NCI-H526 treated with DMSO at 0.1 percent for 48 hours (cell line): ENCODE data around the gene GNG5.
"Not testable (repeated sequence)": the region's sequence is repeated elsewhere in the genome, so short reads cannot be mapped to it uniquely, and the experiment has no call there.

Experiments used
- DNase-seq: peaks from one replicate; lab custom pipeline; 2025; lab: John Stamatoyannopoulos, UW

Gene GNG5

DNA sequence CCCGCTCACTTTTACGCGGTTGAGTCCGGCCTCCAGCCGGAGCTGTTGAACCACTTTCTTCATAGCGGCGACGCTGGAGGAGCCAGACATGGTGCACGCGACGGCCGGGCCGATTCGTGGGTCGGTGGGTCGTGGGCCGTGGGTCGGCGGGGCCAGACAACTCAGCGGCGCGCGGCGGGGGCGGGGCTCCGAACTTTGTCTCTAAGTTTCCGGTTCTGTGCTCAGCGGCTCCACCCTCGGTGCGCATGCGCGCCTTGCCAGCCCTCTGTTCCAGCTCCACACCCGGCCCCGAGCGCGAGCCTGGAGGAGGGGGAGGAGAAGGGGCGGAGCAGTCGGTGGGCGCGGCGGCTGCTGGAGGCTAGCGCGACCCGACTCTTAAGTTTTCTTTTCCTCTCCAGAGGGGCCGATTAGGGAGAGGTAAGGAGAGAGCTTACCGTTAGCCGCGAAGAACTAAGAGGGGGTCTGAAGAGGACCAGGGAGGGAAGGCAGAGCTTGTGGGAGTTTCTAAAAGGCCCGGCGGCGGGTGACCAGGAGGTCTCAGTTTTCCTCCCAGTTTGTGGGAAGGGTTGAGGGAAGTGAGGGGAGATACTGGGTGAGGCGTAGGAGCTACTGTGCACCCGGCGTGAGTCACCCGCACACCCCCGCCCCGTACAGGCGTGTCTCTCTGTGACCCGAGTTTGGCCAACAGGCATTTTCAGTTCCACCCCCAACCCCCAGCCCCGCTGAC lies at the start of gene GNG5, which contains the start of gene SPATA1:
Gene GNG5, minus strand, starts transcription at position 580 of the 727 bp plus-strand sequence. Its CDS starts 490 bp downstream, at position 90.
Gene SPATA1, plus strand, starts transcription at position 385 of the 727 bp plus-strand sequence. CDS start 9,974 bp downstream, outside the sequence.
- DNase-seq, result peak; percentile 92

DNA sequence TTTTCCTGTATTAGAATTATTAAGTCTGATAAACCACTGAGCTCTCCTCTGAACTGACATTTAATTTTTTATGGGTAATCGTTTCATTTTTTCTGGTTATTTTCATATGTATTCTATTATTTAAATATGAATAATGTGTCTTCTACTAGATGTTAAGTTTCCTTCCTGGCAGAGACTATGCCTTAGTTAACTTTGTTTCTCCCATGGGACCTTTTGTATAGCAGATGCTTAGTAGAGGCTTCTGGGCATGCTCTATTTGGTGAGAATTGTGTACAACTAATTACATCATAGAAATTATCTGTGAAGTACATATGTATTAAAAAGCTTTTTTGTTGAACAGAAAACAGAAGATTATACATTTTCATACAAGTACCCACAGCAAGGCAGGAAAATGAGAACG lies 44.4 kb upstream of the GNG5 start:
- peak; percentile 11 for DNase-seq

DNA sequence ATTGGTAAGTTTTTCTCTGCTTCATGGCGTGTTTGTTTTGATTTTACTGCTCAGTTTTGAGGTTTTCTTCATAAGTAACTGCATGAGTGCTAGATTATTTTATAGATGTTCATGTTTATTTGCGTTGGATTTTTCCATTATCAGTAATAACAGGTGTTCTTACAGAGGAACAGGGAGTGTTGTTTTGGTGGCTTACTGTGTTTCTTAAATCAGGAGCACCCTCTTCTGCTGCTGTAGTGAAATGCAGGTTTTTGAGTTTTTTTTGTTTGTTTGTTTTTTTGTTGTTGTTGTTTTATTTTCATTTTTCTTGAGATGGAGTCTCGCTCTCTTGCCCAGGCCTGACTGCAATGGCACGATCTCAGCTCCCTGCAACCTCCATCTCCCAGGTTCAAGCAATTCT lies 35.3 kb upstream of the GNG5 start:
- DNase-seq, result no peak

DNA sequence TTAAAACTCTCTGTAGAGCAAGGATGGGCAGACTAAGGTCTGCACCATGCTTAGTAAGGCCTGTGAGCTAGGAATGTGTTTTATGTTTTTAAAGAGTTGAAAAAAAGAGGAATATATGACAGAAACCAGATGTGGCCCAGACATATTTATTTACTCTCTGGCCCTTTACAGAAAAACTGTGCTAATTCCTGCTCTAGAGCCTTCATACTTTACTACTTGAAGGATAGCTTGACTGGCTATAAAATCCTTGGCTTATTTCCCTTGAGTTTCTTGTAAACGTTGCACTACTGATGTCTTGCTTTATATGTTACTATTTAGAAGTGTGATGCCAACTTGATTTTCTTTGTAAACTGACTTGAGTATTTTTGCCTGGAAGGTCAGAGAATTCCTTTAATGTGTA lies 34.4 kb upstream of the GNG5 start:
- DNase-seq, result no peak

DNA sequence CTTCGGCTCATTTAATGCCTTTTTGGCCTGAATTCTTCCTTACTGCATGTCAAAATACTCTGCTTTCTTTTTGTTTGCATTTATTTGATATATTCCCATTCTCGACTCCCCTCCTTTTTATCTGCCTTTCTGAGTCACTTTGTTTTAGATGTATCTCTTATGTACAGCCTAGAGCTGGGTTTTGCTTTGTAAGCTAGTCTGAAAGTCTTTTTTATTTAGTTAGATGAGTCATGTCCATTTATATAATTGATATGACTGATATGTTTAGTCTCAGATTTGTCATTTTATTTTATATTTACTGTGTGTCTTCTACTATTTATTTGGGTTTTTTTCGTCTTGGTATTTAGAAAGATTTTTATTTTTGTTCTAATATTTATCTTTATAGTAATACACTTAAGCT lies 33.6 kb upstream of the GNG5 start:
- DNase-seq, result no peak

DNA sequence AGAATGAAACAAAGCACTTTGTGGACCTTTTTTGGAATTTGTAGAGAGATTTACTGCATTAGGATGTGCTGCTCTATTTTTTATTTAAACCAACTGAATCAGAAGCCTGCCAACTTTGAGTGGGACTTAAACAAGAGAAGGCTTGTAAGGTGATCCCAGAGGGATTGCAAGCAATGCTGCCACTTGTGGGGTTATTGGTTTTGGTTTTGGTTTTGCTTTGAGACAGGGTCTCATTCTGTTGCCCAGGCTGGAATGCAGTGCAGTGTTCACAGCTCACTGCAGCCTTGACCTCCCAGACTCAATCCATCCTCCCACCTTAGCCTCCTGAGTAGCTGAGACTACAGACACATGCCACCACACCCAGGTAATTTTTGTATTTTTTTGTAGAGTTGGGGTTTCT lies 32.2 kb upstream of the GNG5 start:
- DNase-seq, result no peak

DNA sequence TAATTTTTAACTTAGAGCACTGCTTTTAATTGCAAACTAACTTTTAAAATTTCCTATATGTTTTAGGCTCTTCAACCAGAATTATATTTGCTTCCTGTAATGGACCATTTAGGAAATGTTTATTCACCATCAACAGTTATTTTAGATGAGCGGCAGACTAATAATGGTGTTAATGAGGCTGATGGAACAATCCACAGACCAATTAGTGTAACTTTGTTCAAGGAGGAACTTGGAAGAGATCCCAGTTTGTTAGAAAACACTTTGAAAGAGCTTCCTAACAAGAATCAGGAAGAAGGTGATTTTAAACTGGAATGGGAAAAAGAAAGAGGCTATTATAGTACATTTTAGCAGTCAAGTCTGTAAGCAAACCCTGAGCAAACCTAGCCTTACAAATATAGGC lies 19.4 kb upstream of the GNG5 start:
- no peak for DNase-seq

DNA sequence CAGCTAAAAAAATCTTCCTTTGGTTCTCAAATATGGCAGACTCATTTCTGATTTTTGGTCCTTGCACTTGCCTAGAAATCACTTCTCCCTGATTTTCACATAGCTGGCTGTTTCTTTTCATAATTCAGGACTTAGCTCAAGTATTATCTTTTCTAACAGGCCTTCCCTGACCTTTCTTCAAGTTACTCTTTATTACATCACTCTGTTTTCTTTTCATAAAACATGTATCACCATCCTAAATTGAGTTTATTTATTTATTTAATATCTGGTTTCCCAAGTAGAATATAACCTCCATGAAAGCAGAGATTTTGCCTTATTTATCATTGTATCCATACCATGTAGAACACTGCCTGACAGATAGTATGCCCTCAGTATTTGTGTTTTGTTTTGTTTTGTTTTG lies 18.2 kb upstream of the GNG5 start:
- no peak for DNase-seq

DNA sequence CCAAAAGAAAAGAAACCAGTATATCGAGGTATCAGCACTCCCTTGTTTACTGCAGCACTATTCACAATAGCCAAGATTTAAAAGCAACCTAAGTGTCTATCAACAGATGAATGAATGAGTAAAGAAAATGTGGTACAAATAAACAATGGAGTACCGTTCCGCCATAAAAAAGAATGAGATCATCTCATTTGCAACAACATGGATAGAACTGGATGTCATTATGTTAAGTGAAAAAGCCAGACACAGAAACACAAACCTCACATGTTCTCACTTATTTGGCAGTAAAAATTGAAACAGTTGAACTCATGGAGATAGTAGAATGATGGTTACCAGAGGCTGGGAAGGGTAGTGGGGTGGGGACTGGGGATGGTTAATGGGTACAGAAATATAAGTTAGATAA lies 4.3 kb upstream of the GNG5 start:
- peak; percentile 13 for DNase-seq

DNA sequence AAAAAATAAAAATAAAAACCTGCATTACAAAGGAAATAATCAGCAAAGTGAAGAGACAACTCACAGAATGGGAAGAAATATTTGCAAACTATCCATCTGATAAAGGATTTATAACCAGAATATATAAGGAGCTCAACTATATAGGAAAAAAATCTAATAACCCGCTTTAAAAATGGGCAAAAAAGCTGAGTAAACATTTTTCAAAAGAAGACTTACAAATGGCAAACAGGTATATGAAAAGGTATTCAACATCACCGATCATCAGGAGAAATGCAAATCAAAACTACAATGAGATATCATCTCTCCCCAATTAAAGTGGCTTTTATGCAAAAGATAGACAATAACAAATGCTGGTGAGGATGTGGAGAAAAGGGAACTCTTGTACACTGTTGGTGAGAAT lies 3.8 kb upstream of the GNG5 start:
- peak; percentile 59 for DNase-seq

DNA sequence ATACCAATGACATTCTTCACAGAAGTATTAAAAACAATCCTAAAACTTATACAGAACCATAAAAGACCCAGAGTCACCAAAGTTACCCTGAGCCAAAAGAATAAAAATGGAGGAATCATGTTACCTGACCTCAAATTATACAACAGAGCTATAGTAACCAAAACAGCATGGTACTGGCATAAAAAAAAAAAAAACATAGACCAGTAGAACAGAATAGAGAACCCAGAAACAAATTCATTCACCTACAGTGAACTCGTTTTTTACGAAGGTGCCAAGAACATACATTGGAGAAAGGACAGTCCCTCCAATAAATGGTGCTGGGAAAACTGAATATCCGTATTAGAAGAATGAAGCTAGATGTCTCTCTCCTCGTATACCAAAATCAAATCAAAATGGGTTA lies 2.6 kb upstream of the GNG5 start:
- no peak for DNase-seq

DNA sequence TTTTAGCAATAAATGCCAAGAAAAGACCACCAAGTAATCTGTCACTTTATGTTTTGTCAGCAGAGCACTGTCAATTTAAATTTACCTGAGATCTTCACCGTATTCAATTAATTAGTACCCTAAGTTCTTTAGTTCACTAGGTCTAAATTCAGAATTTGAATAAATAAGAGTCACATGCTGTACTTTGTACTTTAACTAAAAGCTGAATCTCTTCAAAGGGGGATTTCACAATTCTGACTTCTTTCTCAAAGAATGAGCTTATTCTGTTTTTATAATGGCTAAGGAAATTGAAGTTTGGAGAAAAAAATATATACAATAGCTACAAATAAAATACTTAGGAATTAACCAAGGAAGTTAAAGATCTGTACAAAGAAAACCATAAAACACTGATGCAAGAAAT lies 2.1 kb upstream of the GNG5 start:
- no peak for DNase-seq

DNA sequence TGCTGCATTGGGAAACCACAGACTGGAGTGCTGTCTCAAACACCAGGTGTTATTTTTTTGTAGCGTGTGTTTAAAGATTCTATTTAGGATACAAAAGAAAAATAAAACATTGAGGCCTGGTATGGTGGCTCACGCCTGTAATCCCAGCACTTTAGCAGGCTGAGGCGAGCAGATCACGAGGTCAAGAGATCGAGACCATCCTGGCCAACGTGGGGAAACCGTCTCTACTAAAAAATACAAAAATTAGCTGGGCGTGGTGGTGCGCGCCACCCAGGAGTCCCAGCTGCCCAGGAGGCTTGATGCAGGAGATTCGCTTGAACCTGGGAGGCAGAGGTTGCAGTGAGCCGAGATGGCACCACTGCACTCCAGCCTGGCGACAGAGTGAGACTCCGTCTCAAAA lies 1.5 kb upstream of the GNG5 start:
- not testable (repeated sequence) for DNase-seq

DNA sequence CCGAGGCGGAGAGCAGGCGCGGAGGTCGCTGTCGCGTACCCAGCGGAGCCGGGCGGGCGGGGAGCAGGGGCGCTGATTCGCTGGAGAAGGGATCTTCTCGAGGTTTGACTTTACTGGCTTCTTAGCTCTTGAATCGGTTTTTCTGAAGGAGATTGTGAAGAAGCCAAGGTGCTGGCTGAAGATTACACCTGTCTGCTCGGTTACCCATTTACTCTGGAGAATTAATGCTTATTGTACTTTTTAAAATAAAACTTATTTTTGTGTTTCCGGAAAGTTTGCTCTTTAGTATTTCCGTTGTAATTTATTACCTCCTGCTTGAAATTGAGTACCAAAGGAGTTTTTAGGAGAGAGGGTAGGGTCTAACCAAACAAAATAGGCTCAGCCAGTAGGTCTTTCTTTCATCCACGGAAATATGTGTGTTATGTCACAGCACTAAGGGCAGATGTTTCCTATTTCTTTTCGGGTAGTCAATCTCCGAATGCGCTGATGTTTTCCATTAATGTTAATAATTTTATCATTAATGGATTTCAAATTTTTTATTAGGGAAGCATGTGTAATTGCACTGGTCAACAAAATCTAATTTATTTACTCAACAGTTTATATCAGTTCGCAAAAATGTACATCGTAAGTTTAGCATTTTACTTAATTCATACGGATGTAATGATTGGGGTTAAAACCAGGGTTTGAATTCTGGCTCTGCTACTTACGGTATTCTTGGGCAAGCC lies 510 bp upstream of the GNG5 start:
- no peak for DNase-seq

DNA sequence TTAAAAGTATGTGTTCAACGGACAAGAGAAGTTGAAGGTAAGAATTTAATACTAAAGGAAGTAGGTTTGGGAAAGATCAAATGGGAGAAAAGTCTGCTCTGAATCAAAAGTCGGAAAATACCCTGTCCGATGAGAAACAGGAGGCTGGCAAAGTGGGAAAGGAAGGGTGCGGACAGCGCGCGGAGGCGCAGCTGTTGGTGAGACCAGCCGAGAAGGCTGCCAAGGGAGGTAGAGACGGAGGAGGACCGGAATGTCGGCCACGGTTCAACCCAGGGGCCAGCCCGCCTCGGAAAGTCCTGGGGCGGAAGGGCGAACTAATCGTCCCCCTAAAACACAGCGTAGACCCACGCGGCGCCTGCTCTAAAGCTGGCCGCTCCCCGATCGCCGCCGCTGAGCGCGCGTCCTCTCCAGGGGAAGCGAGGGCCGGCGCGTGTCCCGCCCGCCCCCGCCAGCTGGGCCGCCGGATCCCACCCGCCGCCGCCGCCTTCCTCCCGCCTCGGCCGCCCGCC lies 834 bp downstream of the GNG5 start:
- DNase-seq, result peak; percentile 50

DNA sequence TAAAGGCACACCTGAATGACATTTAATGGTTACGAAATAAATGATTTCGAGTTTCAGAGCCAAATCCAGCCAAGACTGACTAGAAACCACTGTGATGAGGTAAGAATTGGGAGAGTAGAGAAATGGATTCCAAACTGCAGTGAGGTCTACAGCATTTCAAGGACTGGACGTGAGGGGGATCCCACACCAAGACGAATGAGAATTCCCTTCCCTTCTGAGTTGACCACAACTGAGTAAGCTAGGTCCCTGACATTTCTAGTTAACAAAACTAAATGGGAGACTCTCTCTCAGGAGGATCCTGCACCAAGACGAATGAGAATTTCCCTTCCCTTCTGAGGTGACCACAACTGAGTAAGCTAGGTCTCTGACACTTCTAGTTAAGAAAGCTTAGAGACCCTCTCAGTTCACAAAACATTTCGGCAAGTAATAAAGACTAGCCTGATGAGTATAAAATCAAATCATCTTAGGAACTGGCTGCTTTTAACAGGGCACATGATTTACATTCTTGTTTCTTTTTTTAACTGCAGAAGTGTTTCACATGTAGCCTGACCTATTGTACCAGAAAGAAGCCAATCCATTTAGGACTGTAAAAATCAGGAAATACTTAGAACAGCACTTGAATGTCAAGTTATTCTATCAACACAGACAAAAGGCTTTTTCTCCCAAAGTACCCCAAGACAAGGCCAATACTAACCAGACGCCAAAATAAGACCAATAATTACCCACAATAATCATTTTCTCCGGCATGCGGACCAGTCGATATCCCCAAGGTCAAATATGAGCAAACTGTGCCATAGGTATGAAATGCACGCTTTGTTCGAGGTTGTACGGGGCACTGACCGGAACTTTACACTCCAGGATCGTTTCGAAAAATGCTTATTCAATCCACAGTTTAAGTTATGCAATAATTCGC lies 1.5 kb downstream of the GNG5 start:
- no peak for DNase-seq

DNA sequence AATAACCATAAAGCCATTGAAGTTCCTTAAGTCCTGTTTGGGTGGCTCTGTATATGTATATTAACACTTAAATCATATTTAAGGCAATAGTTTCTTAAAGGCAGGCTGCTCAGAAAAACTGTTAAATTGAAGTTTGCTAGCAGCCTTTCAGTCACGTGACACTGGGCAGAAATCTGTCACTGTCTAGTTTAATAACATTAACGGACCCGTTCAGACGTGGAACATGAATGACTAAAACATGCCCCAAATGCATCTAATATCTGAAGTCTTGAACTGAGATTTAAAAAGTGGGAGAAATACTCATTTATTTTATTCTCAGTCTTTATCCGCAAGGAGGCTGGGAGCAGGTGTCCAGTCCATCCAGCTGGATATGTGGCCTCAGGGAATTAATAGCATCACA lies 3.5 kb downstream of the GNG5 start:
- no peak for DNase-seq

DNA sequence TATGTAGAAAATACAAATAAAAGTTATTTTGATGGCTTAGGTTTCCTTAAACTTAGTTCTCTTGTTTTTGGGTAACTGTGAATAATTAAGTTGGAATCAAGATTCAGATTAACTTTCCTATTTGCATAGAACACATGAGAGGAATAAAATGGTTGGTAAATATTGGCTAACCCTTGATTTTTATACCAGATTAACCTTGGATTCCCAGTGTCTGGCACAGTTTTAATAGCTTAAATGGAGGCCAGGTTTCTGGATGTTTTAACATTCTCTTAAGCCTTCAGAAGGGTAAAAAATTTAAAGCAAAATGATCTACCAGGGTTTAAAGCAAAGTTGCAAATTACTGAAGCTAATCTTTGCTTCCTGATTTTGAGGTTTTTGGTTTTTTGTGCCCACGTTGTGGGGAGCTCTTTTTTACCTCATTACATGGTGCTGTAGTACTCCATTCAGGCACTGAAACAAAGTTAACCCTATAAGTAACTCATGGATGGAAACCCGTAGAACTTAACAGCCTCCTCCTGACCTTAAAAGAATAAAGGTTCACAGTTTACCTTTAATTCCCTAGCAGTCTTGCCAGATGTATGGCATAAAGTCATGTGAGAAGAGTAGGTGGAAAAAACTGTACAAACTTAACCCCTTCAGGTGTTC lies 8.6 kb downstream of the GNG5 start:
- DNase-seq, result no peak

DNA sequence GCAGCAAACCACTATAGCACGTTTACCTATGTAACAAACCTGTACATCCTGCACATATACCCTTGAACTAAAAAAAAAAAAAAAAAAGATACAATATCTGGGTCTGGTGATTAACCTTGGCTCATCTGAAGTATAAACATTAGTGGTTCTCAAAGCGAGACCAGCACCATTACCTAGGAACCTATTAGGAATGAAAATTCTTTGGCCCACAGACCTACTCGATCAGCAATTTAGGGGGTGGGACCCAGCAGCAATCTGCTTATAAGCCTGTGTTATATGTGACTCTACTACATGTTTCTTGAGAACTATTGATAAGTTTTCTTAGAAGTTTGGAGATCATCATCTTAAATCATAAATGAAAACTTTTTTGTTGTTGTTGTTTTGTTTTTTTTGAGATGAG lies 9.9 kb downstream of the GNG5 start:
- DNase-seq, result no peak

DNA sequence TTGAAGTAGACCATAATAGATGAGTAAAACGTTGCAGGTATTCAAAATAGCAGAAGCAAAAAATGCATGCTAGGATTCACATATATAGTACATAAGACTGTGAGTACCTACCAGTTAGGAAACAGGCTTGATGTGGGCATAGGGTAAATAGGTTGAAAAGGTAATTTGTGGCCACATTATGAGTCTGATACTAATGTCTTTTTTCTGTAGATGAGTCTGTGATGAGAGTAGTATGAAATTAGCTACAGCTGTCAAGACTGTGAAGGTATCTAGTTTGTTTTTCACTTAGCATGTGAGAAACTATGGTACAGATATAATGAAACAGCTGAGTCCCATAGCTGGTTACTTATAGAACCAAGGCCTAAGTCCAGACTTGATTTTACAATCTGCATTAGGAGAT lies 12.6 kb downstream of the GNG5 start:
- DNase-seq, result no peak

DNA sequence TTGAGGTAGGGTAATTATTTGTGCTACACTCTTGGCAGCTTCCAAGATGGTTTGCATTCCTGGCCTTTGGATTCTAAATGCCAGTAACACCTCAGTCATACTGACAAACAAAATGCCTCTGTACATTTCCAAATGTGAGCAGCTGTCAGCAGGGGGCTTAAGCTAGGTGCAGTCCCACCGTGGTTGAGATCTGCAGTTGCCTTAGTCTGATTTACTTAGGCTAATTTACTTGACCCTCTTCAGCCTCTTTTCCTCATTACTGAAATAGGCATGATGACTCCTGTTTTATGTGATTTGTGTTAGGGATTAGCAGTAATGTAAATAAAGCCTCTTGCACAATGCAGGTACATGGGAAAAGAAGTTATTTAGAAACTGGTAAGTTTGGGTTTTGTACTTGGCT lies 13.7 kb downstream of the GNG5 start:
- no peak for DNase-seq

DNA sequence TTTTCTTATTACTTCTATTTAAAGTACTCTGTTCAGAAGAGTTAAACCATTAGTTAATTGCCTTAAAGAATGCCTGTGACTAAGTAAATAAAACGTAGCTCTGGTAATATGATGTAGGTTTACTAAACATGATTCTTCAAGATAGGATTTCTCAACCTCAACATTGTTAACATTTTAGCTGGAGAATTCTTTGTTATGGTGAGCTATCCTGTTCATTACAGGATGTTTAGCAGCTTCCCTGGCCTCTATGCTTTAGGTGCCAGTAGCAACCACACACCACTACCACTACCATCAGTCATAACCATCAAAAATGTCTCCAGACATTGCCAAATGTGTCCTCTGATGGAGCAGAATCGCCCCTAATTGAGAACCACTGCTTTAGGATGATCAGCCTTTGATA lies 16.6 kb downstream of the GNG5 start:
- no peak for DNase-seq
